TTC549 (cell line): ENCODE data around the gene NCF2.
"Not testable (repeated sequence)": the region's sequence is repeated elsewhere in the genome, so short reads cannot be mapped to it uniquely, and the experiment has no call there.

Source experiments
- FAIRE-seq: peaks from 2 replicates; lab custom pipeline; 2012; peaks lifted over from hg19 to GRCh38; lab: Jason Lieb, UNC

The NCF2 gene, protein sequence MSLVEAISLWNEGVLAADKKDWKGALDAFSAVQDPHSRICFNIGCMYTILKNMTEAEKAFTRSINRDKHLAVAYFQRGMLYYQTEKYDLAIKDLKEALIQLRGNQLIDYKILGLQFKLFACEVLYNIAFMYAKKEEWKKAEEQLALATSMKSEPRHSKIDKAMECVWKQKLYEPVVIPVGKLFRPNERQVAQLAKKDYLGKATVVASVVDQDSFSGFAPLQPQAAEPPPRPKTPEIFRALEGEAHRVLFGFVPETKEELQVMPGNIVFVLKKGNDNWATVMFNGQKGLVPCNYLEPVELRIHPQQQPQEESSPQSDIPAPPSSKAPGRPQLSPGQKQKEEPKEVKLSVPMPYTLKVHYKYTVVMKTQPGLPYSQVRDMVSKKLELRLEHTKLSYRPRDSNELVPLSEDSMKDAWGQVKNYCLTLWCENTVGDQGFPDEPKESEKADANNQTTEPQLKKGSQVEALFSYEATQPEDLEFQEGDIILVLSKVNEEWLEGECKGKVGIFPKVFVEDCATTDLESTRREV

GRCh38 chr1:183590244-183591191 is at the start of gene NCF2:
NCF2 (minus strand) TSS chr1:183590459; CDS start chr1:183590329, 130 bp downstream.
- FAIRE-seq: no peak

DNA sequence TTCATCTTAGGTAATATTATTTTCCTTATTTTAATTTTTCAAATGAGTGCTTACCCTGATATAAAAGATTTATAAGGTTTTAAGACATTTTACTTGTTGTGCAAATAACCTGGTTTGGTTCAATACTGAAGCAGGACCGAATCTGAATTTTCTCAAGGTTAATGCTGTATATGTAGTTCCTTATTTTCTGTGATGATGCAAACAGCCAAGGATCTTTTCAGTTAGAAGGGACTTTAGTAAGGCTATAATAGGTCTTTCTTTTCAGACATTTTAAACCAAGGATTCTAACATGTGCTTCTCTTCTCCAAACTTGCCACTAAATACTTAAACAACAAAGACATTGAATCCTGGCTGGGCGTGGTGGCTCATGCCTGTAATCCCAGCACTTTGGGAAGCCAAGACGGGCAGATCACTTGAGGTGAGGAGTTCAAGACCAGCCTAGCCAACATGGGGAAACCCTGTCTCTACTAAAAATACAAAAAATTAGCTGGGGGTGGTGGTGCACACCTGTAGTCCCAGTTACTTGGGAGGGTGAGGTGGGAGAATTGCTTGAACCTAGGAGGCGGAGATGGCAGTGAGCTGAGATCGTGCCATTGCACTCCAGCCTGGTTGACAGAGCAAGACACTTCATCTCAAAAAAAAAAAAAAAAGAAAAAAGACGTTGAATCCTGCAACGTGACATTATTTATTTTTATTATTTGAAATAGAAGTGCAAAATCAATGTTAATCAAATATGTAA is 48.6 kb upstream of the NCF2 start:
- FAIRE-seq: no peak

GRCh38 chr1:183636783-183637182 is 46.5 kb upstream of the NCF2 start:
- FAIRE-seq: no peak

DNA sequence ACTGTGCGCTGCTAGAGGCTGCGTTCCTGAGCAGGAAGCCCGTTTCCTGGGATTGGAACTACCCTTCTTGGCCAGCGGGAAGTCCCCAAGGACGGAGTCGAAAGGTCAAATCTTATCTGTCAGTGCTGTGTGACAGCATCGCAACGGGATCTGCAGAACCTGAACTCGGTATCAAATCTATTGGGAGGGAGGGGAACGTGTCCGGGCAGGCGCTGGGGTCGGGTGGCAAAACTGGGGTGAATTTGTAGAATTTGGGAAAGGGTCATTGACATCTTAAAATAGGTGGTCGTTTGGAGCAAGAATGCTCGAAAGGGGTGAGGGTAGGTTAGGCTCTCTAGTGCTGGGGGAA is 46.0 kb upstream of the NCF2 start:
- no peak for FAIRE-seq

DNA sequence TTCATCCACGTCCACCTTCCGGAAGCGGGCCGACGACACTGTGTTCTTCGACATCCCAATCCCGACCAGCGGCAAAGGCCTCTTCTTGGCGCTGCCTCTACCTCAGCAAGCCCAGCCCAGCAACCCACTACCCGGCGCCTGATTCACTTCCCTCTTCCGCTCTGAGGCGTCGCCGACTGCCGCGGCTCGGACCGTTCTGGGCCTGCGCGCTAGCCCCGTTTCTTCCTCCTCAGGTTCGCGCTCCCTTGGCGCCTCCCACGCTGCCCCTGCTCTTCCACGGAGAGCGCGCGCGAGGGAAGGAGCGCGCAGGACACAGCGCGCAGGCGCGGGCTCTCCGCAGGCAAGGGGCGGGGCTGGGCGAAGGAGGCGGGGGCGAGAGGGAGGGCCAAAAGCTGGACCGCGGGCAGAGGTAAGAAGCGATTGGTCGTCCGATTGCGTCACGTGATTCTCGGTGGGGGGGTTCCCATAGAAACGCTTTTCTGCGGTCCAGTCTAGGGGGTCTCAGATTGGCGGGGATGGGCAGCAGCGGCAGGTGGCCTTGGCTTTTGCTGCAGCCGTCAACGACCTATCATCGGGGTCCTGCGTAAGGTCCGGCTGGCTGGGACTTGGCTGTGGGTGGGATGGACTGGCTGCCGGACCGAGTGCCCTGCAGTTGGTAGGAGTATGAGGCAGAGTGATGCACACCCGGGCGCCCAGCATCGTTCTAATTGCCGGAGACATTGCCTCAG is 45.5 kb upstream of the NCF2 start, which contains the start of gene ARPC5:
Gene ARPC5 (minus strand): TSS at position 178 of the 728 bp plus-strand sequence. CDS start 124 bp downstream, at position 54.
- peak; percentile 96 for FAIRE-seq

DNA sequence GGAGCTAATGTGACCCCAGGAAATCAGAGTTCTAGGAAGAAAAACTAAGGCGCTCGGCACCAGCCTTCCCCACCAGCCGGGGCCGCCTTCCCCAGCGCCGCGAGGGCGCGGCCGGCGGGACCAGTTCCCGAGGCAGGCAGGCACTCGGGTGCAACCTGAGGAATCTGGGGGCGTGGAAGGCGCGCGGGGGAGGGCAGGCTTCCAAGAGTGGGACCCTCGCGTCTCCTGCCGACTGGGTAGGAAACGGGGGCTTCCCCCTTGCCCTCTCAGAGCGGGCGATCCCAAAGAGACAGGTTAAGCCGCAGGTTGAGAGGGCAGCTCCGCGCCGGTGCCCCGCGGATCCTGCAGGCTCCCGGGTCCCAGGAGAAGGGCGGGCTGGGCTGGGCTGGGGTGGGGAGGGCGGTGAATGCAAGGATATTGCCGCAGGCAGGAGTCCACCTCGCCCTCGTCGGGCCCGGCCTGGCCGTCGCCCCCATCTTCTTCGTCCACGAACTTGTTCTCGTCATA is 44.9 kb upstream of the NCF2 start:
- no peak for FAIRE-seq

DNA sequence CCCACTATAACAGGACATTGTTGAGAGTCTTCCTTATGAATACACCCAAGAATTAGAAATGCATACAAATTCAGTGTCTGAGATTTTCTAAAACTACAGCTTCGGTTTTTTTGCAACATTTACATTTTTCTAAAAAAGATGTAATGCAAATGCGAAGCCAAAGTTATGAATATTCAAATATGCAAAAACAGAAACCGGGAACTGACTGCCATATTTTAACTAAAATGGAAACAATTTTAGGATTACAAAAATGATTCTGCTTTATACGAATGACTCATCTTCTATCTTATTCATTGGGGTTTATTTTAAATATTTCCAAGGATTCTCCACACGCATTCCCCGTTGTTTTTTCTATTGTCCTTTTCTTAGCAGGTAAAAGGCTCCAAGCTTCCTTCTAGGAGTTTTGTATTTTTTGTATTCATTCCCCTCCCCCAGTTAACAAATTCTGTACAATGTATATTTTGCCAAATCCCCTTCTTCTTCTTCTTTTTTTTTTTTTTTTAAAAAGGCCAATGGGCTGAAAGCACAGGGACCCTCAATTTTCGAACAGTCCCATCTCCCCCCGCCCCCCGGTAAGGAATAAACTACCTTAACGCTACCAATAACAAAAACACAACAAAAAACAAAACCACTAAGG is 44.3 kb upstream of the NCF2 start:
- peak; percentile 71 for FAIRE-seq

GRCh38 chr1:183633676-183634343 is 43.6 kb upstream of the NCF2 start:
- peak; percentile 97 for FAIRE-seq

DNA sequence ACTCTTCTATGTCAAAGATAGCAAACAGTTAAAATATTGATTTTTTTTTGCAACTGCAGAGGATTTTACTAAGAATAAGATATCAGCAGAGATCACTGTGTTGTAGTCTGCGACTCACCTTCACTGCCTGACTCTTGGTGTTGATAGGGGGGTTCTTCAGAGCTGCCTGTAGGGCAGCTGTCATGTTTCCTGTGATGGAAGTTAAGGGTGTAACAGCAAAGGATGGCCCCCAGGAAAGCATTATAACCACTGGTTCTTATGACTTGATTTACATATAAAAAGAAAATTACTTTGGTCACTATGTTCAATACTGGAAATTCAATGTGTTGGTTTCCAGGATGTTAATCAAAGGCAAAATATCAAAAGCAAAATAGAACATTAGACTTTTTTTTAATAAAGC is 42.7 kb upstream of the NCF2 start:
- no peak for FAIRE-seq

DNA sequence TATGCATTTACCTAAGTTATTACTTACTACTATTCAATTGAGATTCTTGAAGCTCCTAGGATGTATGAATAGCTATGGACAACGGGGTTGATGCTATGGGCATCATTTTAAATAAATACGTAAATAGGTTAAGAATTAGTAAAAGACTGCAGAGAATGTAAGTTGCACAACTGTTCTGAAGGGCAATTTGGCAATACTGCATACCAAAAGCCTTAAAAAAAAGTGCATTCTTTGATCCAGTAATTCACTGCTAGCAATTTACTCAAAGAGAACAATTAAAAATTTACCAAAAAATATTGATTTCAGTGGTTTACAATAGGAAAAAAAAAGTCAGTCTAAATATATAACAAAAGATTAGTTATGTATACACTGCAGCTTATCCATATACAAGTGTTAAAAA is 41.9 kb upstream of the NCF2 start:
- FAIRE-seq: peak; percentile 41

- FAIRE-seq: no peak
Observed at GRCh38 chr1:183630748-183631147, 40.5 kb upstream of the NCF2 start.

DNA sequence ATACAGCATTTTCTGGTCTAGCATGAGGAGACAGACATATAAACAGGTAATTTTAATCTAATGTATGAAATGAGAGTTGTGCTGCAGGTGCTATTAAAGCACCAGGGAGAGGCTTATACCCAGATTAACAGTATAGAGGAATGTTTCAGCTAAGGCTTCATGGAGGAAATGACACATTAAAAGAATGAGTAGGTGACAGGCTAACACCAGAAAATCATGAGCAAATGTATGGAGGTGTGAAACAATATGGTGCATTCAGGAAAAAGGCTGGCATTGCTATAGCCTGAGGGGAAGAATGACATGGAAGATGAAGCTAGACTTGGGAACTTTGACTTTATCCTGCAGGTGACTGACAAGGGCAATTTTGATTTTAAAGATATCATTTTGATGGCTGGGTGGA is 38.3 kb upstream of the NCF2 start:
- FAIRE-seq: no peak

- not testable (repeated sequence) for FAIRE-seq
Observed at GRCh38 chr1:183626236-183626635, 36.0 kb upstream of the NCF2 start.

- FAIRE-seq: peak; percentile 96
Observed at GRCh38 chr1:183622884-183623785, 32.9 kb upstream of the NCF2 start.

GRCh38 chr1:183622013-183622412 is 31.8 kb upstream of the NCF2 start:
- peak; percentile 53 for FAIRE-seq

- no peak for FAIRE-seq
Observed at GRCh38 chr1:183620311-183620710, 30.1 kb upstream of the NCF2 start.

DNA sequence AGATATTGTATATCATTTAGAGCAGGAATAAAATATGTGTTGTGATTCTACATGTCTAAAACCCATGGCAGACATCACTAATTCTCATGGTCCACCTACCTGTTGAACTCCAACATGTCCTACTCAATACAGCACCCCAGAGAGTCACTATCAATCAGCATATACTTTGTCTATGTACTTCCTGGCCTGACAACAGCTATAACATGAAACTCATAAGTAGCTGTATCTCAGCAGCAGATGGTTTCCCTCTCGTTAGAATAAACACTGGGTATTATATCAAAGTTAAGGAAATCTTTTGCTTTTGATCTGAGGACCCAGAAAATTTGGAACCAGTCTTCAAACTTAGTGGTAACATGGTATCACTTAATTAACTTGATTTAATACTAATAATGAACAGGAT is 29.5 kb upstream of the NCF2 start:
- no peak for FAIRE-seq

- FAIRE-seq: not testable (repeated sequence)
Observed at GRCh38 chr1:183618202-183618601, 27.9 kb upstream of the NCF2 start.

DNA sequence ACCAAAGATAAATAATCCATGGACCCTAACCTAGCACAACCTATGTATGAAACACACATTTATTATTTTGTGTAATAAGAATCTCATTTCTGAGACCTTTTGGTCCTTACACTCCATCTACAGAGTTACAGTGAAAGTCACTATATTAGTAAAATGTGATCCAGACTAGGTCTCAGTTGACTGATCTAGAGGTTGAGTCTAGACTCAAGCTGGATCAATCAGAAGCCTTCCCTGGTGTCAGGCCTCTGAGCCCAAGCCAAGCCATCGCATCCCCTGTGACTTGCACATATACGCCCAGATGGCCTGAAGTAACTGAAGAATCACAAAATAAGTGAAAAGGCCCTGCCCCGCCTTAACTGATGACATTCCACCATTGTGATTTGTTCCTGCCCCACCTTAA is 22.7 kb upstream of the NCF2 start:
- FAIRE-seq: not testable (repeated sequence)
